ENCODE measurements around the gene JUNB. TPM values are rescaled to one million over a fixed set of nuclear protein-coding genes. Genes with fewer than 3 reads are reported as not detected.

The JUNB gene
- total and polyA plus RNA-seq, 10 of the 15 experiments (the other 5 are each of a cell fraction or from before 2014, with no cell fraction given) = 0.55 to 144 (median 68.3) TPM

- in situ Hi-C loops (cut with MboI) = no loop called here
- no peak overlapping the region for H3K9ac ChIP-seq (ENCODE audit: control insufficient read depth, insufficient read depth, low read length)
- H3K79me2 ChIP-seq (ENCODE audit: control insufficient read depth, insufficient read depth, low read length) = no peaks in the 10 kb centered on the region
- FAIRE-seq (no peak), DNase-seq (ENCODE audit: low read depth, low spot score) (no peak), ATAC-seq (no peak)
- no peak overlapping the region for H3K4me2 ChIP-seq (ENCODE audit: control insufficient read depth, insufficient read depth)
- H3K27me3 ChIP-seq (replicated peaks in 1 of 2; ENCODE audit: control insufficient read depth in 2 of 2, insufficient read depth in 2 of 2, low read length in 1 of 2) = no peaks in the 10 kb centered on the region
- POLR2A ChIA-PET = interaction anchor here (0.7 kb wide), 1 partner anchor 1432 kb away, joined by 4 read pairs; no protein-coding TSS in a partner anchor
- no peak overlapping the region for H3K27ac ChIP-seq (ENCODE audit: control insufficient read depth, insufficient read depth)
- H3K9me3 ChIP-seq (replicated peaks; ENCODE audit: control insufficient read depth, insufficient read depth, low read length) = no peaks in the 10 kb centered on the region
- CTCF ChIA-PET = interaction anchor here (0.6 to 2.8 kb wide), 5 partner anchors 15 to 38 kb away, joined by 3 to 10 read pairs (median 3); no protein-coding TSS in a partner anchor
- intact Hi-C loops (cut with micrococcal nuclease; ENCODE audit: unreplicated experiment) = no loop called here
- no peak overlapping the region for H3K4me3 ChIP-seq
- SMC1A ChIA-PET (ENCODE audit: uncharacterized antibody, unreplicated experiment) = interaction anchor here (0.7 to 1.4 kb wide), 4 partner anchors 10 to 915 kb away, joined by 3 read pairs; no protein-coding TSS in a partner anchor
- WGBS (ENCODE audit: insufficient coverage, insufficient replicate concordance, low lambda C conversion rate, missing lambda C conversion rate) = 98% methylated on average over 7 of the region's 7 CpGs
- H2AFZ ChIP-seq (ENCODE audit: control insufficient read depth, low read depth, low read length) = no peak overlapping the region
- H3K4me1 ChIP-seq (ENCODE audit: control insufficient read depth, insufficient read depth, low read length) = no peaks in the 10 kb centered on the region
- no TSS peak for BruUV-seq (replicated peaks)
- no peaks in the 10 kb centered on the region for H4K20me1 ChIP-seq (ENCODE audit: control insufficient read depth, insufficient read depth)
- H3K36me3 ChIP-seq (ENCODE audit: control insufficient read depth in 2 of 2, insufficient read depth in 2 of 2, low read length in 1 of 2) = no peaks in the 10 kb centered on the region; a peak in 1 of 4 replicates
- RAD21 ChIA-PET (ENCODE audit: unreplicated experiment) = no interaction called here
- TF ChIP-seq MTA2 (IDR thresholded peaks at IDR 0.05; ENCODE audit: low read depth) (no peak), NBN (IDR thresholded peaks at IDR 0.05) (no peak), POLR2A (IDR thresholded peaks at IDR 0.05; ENCODE audit: low read depth, low read length) (no peak), ZZZ3 (IDR thresholded peaks at IDR 0.05; ENCODE audit: control insufficient read depth, insufficient read length, low read depth) (no peak), SMARCA5 (IDR thresholded peaks at IDR 0.05) (no peak), IRF3 (IDR thresholded peaks at IDR 0.05) (no peak), SRF (IDR thresholded peaks at IDR 0.05; ENCODE audit: low read depth in 2 of 2, low read length in 2 of 2) (no peak), ZBTB11 (CRISPR knock-in tag; IDR thresholded peaks at IDR 0.05) (no peak), CBX5 (IDR thresholded peaks at IDR 0.05; ENCODE audit: low read depth) (no peak), E2F4 (IDR thresholded peaks at IDR 0.05; ENCODE audit: low read depth, low read length) (no peak), SIN3A (IDR thresholded peaks at IDR 0.05; ENCODE audit: low read depth, low read length) (no peak), CUX1 (IDR thresholded peaks at IDR 0.05; ENCODE audit: insufficient replicate concordance, low read depth, low read length) (no peak)
Measured at GRCh38 chr19:12815088-12815487, 23.8 kb downstream of the JUNB start.

Measured in GM12878 (cell line).